SU-DHL-6 (cell line): ENCODE data around the gene MAP3K4.

ENCODE experiments used
- EZH2phosphoT487 ChIP-seq: fragments of 200-600 bp; sonication (generic), shearing (Covaris generic); conservative IDR thresholded peaks from 2 replicates; pipeline ENCODE4 v1.6.1; 2018; ENCODE audit warnings: mild to moderate bottlenecking, antibody characterized with exemption, low read length, moderate library complexity, mixed read lengths
- TF ChIP-seq, protein P1 (sequence below): fragments of 200-600 bp; sonication (generic); IDR thresholded peaks from one replicate; pipeline ENCODE4 v1.5.1; 2017; ENCODE audit warnings: antibody characterized with exemption, mild to moderate bottlenecking, low read length, moderate library complexity; ENCODE audit not compliant: insufficient read depth, poor library complexity, severe bottlenecking

DNA sequence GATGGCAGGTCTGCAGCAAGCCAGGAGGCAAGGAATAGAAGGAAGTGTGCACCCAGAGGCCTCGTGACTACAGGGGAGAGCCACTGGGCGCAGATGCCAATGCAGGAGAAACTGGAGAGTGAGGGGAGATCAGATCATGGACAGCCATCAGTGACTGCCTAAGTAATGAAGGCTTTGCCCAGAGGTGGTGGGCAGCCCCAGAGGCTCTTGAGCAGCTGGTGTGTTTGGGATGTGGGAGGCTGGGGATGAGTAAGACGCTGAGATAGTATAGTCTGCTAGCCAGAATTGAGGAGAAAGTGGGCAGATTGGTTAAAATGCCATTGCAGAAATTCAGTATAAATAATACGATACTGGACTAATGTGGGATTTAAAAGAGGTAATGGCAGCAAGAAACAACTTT, 111.9 kb downstream of the MAP3K4 start:
- TF ChIP-seq, protein P1, sequence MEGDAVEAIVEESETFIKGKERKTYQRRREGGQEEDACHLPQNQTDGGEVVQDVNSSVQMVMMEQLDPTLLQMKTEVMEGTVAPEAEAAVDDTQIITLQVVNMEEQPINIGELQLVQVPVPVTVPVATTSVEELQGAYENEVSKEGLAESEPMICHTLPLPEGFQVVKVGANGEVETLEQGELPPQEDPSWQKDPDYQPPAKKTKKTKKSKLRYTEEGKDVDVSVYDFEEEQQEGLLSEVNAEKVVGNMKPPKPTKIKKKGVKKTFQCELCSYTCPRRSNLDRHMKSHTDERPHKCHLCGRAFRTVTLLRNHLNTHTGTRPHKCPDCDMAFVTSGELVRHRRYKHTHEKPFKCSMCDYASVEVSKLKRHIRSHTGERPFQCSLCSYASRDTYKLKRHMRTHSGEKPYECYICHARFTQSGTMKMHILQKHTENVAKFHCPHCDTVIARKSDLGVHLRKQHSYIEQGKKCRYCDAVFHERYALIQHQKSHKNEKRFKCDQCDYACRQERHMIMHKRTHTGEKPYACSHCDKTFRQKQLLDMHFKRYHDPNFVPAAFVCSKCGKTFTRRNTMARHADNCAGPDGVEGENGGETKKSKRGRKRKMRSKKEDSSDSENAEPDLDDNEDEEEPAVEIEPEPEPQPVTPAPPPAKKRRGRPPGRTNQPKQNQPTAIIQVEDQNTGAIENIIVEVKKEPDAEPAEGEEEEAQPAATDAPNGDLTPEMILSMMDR: no peak
- TF ChIP-seq EZH2phosphoT487: no peak
